Adipocyte (in vitro differentiated cells): ENCODE results near the gene DUSP3.

Experiments
- DNase-seq: peaks from one replicate; pipeline ENCODE4 v3.0.0-alpha.2; 2015; ENCODE audit warnings: low read depth
- H3K27me3 ChIP-seq: replicated peaks from 2 replicates; pipeline ENCODE4 v1.7.0; 2013; ENCODE audit warnings: mild to moderate bottlenecking, low read length, moderate library complexity; ENCODE audit not compliant: control insufficient read depth, insufficient read depth
- H3K36me3 ChIP-seq: 2 replicates; pipeline ENCODE4 v1.7.0; 2013; ENCODE audit warnings: low read length, mild to moderate bottlenecking, moderate library complexity; ENCODE audit not compliant: control insufficient read depth, insufficient read depth, severe bottlenecking
- H3K4me1 ChIP-seq: 2 replicates; pipeline ENCODE4 v1.7.0; 2013; ENCODE audit warnings: mild to moderate bottlenecking, low read length, moderate library complexity; ENCODE audit not compliant: control insufficient read depth, insufficient read depth
- H3K4me3 ChIP-seq: 2 replicates; pipeline ENCODE4 v1.7.0; 2013; ENCODE audit warnings: mild to moderate bottlenecking, low read length, moderate library complexity
- H3K9ac ChIP-seq: 2 replicates; pipeline ENCODE4 v1.7.0; 2013; ENCODE audit warnings: mild to moderate bottlenecking, low read length, moderate library complexity
- H3K9me3 ChIP-seq: 2 replicates; pipeline ENCODE4 v1.7.0; 2013; ENCODE audit warnings: mild to moderate bottlenecking, low read length, moderate library complexity; ENCODE audit not compliant: control insufficient read depth

DUSP3 gene

GRCh38 chr17:43723697-43724359 lies 54.9 kb downstream of the DUSP3 start:
- Histone ChIP-seq H3K27me3 (peaks cover 5% of the 10 kb centered on the region), H3K9ac (no peak overlapping the region), H3K4me1 (peaks cover 33% of the 10 kb centered on the region), H3K4me3 (no peak overlapping the region), H3K36me3 (no peaks in the 10 kb centered on the region), H3K9me3 (no peaks in the 10 kb centered on the region)
- DNase-seq = peak; percentile 79

- no peak for DNase-seq
- peaks cover 6% of the 10 kb centered on the region for H3K27me3 ChIP-seq
- no peak overlapping the region for H3K4me3 ChIP-seq
- H3K4me1 ChIP-seq = peaks cover 33% of the 10 kb centered on the region
- no peaks in the 10 kb centered on the region for H3K36me3 ChIP-seq
- H3K9ac ChIP-seq = no peak overlapping the region
- no peaks in the 10 kb centered on the region for H3K9me3 ChIP-seq
Measured at GRCh38 chr17:43722870-43723665, 55.7 kb downstream of the DUSP3 start.

GRCh38 chr17:43722269-43722619 lies 56.5 kb downstream of the DUSP3 start:
- no peaks in the 10 kb centered on the region for H3K9me3 ChIP-seq
- peaks cover 33% of the 10 kb centered on the region for H3K4me1 ChIP-seq
- DNase-seq = no peak
- H3K9ac ChIP-seq = no peak overlapping the region
- no peak overlapping the region for H3K4me3 ChIP-seq
- peaks cover 7% of the 10 kb centered on the region for H3K27me3 ChIP-seq
- no peaks in the 10 kb centered on the region for H3K36me3 ChIP-seq

GRCh38 chr17:43721537-43722268 lies 57.1 kb downstream of the DUSP3 start:
- peaks cover 33% of the 10 kb centered on the region for H3K4me1 ChIP-seq
- H3K4me3 ChIP-seq = peak overlapping the region; percentile 38
- peak overlapping the region; percentile 89 for H3K9ac ChIP-seq
- no peaks in the 10 kb centered on the region for H3K36me3 ChIP-seq
- DNase-seq = peak; percentile 40
- peaks cover 3% of the 10 kb centered on the region for H3K27me3 ChIP-seq
- no peaks in the 10 kb centered on the region for H3K9me3 ChIP-seq

- H3K9me3 ChIP-seq = no peaks in the 10 kb centered on the region
- DNase-seq = peak; percentile 60
- H3K9ac ChIP-seq = peak overlapping the region; percentile 89
- peaks cover 33% of the 10 kb centered on the region for H3K4me1 ChIP-seq
- H3K4me3 ChIP-seq = peak overlapping the region; percentile 80
- H3K27me3 ChIP-seq = peaks cover 2% of the 10 kb centered on the region
- no peaks in the 10 kb centered on the region for H3K36me3 ChIP-seq
Measured at GRCh38 chr17:43720311-43721060, 58.3 kb downstream of the DUSP3 start.

- no peaks in the 10 kb centered on the region for H3K36me3 ChIP-seq
- H3K4me1 ChIP-seq = peaks cover 30% of the 10 kb centered on the region
- no peaks in the 10 kb centered on the region for H3K9me3 ChIP-seq
- no peak for DNase-seq
- peak overlapping the region; percentile 89 for H3K9ac ChIP-seq
- H3K4me3 ChIP-seq = no peak overlapping the region
- peaks cover 2% of the 10 kb centered on the region for H3K27me3 ChIP-seq
Measured at GRCh38 chr17:43719578-43719977, 59.2 kb downstream of the DUSP3 start.

GRCh38 chr17:43718544-43718943 lies 60.2 kb downstream of the DUSP3 start:
- Histone ChIP-seq H3K36me3 (no peaks in the 10 kb centered on the region), H3K9me3 (no peaks in the 10 kb centered on the region), H3K4me1 (peaks cover 21% of the 10 kb centered on the region), H3K9ac (no peak overlapping the region), H3K27me3 (peaks cover 2% of the 10 kb centered on the region), H3K4me3 (no peak overlapping the region)
- no peak for DNase-seq

GRCh38 chr17:43717913-43718312 lies 60.9 kb downstream of the DUSP3 start:
- no peaks in the 10 kb centered on the region for H3K36me3 ChIP-seq
- H3K9ac ChIP-seq = no peak overlapping the region
- peaks cover 27% of the 10 kb centered on the region for H3K4me1 ChIP-seq
- peaks cover 2% of the 10 kb centered on the region for H3K27me3 ChIP-seq
- H3K4me3 ChIP-seq = no peak overlapping the region
- no peak for DNase-seq
- H3K9me3 ChIP-seq = no peaks in the 10 kb centered on the region
